ENCODE data around the gene AFAP1L2.

AFAP1L2 gene, protein sequence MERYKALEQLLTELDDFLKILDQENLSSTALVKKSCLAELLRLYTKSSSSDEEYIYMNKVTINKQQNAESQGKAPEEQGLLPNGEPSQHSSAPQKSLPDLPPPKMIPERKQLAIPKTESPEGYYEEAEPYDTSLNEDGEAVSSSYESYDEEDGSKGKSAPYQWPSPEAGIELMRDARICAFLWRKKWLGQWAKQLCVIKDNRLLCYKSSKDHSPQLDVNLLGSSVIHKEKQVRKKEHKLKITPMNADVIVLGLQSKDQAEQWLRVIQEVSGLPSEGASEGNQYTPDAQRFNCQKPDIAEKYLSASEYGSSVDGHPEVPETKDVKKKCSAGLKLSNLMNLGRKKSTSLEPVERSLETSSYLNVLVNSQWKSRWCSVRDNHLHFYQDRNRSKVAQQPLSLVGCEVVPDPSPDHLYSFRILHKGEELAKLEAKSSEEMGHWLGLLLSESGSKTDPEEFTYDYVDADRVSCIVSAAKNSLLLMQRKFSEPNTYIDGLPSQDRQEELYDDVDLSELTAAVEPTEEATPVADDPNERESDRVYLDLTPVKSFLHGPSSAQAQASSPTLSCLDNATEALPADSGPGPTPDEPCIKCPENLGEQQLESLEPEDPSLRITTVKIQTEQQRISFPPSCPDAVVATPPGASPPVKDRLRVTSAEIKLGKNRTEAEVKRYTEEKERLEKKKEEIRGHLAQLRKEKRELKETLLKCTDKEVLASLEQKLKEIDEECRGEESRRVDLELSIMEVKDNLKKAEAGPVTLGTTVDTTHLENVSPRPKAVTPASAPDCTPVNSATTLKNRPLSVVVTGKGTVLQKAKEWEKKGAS

DNA sequence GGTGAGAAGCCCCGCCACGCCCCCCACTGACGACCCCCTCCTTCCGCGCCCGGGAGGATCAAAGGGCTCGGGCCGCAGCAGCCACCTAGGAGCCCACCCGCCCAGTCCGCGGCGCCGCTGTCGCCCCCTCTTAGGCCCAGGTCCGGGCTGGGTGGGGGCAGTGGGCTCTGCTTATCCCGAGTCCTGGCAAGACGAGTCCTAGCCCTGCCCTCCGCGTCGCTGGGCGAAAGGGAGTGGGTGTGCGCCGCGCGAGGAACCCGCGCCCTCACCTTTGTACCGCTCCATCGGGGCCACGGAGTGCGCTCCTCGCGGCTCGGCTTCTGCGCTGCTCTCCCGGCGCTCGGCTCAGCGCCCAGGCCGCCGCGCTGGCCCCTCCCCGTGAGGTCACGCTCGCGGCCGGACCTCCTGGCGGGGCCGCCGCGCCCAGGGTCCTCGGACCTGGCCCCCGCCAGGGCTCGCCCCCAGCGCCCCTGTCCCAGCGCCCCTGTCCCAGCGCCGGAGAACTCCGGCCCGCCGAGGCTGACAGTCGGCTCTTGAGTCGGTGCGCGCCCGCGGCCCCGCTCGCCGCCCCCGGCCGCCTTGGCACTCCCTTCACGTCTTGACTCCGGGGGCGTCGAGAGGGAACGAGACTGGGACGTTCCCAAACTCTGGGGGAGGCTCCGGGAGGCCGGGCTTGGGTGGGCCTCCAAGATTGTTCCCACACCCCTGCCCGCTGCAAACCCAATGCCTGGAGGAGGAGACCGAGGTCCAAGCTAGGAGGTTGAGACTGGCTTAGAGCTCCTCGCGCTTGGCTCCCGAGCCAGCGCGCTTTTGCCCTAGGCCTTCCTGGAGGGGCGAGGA, at the start of gene AFAP1L2:
TSS of gene AFAP1L2 (minus strand) at position 332 of the 840 bp plus-strand sequence. CDS start at position 285, 47 bp downstream.
- peak in 1 of 2 experiments; percentile 17 for DNase-seq

DNA sequence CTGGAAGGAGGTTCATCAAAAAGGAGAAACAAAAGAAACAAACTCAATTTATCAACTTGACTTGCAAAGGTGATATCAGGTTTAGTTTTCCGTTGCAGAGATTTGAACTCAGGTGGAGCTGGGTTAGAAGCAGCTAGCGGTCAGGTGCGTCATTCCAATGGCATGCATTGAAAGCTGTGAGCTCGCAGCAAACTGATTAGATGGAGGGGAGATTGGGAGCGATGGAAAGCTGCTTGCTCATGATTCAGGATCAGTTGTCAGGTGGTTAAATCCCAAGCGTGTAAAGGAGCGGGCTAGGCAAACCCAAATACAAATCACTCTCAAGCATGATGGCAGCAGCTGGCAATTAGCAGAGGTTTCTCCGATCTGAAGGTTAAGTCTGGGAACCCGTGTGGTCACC, 49.3 kb upstream of the AFAP1L2 start:
- DNase-seq, result no peak

DNA sequence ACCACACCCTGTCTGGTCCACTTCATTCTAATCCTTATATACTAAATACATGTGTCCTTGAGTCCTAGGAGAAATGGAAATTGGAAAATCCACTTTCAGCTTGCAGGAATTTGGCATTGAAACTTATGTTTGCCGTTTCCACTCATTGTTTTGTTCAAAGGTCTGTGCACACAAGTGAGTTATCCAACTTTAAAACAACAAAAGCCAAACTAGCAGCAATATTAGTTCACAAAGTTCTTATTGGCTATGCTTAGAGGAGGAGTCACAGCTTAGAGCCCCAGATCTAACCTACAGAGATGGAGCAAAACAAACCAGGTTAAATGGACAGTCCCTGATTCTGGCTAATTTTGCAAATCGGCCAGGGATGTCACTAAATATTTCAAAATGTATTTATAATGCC, 44.6 kb upstream of the AFAP1L2 start:
- no peak for DNase-seq

- no peak for DNase-seq
Observed at GRCh38 chr10:114445332-114445731, 41.0 kb upstream of the AFAP1L2 start.

- DNase-seq, result no peak
Observed at GRCh38 chr10:114444819-114445218, 40.5 kb upstream of the AFAP1L2 start.

DNA sequence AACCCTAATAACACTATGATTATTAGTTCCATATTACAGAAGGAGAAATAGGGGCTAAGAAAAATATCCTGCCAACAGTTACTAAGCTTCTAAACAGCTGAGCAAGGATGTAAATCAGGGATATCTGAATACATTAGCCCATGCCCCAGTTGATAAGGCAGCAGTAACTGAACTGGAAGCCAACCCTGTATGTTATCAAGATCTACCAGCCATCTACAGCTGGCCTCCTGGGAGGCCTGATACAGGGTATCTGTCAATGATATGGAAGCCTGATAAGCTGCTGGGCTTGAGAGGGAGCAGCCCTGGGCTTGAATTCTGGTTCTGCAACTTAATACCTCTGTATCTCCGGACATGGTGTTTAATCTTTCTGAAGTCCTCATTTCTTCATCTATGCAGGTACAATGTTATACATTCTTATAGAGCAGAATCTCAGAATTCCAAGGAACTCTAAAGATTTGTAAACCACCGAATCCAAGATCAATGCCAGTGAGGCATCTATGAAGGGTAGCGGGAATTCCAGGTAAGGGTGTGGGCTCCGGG, 37.9 kb upstream of the AFAP1L2 start:
- peak in 1 of 2 experiments; percentile 15 for DNase-seq

- DNase-seq, result no peak
Observed at GRCh38 chr10:114441107-114441506, 36.8 kb upstream of the AFAP1L2 start.

GRCh38 chr10:114437473-114438292, 33.4 kb upstream of the AFAP1L2 start:
- DNase-seq, result no peak

DNA sequence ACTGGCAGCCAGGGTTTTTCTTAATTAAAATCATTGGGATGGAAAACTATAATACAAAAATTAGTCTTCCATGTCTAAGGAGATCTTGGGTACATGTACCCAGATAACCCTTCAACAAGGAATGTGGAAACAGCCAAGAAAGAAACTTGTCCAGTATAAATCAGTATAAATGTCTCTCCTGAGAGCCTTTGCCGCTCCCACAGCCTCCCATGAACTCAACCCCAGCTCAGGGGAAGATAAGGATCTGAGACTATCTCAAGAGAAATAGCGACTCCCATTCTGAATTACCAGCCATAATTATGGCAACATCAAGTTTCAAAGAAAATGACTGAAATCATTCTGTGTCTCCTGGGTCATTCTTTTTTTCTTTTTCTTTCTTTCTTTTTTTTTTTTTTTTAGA, 32.6 kb upstream of the AFAP1L2 start:
- DNase-seq, result no peak

DNA sequence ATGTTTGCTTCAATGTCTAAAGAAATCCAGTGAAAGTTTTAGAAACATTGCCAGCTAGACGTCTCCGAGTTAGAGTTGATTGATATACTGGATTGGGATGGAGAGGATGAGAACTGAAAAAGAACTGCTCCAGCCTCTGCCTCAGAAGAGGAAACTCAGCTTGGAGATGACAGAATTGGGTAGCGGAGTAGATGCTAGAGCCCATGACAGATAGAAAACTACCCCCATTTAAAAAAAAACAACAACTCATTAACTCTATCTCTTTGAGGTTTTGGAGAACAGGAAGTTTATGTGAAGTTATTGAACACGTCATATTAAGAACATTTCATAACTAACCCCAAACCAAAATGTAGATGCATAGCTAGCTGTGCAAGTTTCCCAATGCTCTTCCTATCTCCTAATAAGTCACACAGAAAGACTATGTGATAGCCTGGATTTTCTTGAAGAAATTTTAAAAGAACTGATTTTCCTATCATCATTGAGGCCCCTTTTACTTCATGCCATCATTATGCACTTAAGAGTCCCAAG, 28.3 kb upstream of the AFAP1L2 start:
- DNase-seq, result no peak

DNA sequence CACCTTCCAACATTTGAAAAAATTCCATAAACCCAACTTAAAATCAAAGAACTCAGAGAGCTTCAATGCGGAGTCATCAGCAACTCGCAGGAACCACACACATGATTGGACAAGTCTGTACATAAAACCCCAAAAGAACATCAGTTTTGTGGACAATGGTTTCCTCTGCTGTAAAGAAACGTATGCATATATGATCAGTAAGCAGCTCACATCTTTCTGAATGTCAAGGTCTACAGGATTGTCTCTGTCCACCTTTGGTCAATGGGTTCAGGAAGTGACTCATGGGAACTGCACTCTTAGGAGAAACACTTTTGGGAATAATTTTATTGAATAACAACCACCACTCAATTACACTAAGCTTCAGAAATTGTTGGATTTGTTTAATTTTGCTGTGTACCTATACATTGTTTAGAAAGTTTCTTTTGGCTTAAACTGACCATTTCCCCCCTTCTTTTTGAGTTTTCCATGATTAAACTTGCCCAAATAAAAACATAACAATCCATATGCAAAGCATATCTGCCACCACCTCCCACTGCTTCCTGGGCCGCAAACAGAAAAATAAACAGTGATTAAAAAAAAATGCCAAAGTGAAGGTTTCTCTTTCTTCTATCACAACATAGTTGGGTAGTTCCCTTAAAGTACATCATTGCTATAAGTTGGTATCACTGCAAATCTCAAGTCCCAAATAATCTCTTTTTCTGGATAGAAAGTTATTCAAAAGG, 27.3 kb upstream of the AFAP1L2 start:
- no peak for DNase-seq

- no peak for DNase-seq
Observed at GRCh38 chr10:114430688-114431413, 26.5 kb upstream of the AFAP1L2 start.

- DNase-seq, result no peak
Observed at GRCh38 chr10:114429581-114430335, 25.5 kb upstream of the AFAP1L2 start.

DNA sequence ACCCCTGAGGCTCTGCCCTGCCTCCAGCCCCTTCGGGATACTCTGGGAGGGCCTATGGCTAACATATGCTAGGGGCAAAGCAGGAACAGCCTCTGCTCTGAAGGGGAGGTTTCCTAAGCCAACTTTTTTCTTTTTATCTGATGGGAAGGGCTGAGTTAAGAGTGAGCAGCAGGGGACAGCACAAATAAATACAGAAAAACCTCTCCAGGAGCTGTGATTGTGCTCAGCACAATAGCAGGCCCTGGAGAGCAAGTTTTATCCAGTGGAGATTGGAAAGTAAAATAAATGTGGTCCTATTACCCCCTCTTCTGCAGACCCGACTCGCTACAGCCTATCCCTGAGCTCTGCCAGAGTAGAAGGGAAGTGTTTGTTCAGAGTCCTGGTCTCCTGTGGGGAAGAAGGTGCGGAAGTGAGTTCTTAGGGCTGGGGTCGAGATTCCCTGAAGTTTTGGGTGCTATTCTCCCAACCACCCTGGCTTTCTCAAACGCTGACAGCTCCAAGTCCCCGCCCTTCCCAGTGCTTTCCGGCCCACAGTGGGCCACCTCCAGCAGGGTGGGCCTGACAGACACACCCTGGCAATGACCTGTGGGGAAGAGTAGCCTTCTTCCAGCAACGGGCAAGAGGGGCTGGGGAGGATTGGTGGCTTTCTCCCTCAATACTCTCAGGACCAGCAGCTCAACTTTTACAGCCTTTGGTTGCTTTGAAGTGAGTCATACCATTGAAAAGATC, 23.0 kb upstream of the AFAP1L2 start:
- no peak for DNase-seq

DNA sequence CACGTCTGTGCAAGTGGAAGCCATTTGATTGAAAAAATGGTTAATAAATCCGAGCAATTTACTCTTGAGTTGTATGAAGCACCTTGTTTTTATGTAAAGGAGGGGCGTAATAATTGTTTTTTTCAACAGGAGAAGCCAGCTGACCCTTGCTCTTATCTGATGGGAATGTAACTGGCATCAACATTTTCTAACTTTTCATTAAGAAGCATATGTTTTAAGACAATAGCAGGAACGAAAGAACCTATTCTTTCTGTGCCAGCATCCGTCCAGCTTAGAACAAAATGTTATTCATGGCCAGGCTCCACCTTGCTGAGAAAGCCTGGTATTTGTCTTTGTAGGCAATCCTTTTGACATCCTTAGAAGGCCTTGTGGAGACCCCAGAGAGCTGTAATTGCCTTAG, 22.2 kb upstream of the AFAP1L2 start:
- no peak for DNase-seq

- no peak for DNase-seq
Observed at GRCh38 chr10:114420811-114421485, 16.6 kb upstream of the AFAP1L2 start.

- DNase-seq, result no peak
Observed at GRCh38 chr10:114418109-114418508, 13.8 kb upstream of the AFAP1L2 start.

All from NCI-H526 (cell line).